AG09319 (cell line): ENCODE results near the gene KCNK17.

Source experiments
- DNase-seq: peaks from one replicate; pipeline ENCODE4 v3.0.0-alpha.2; 2010; ENCODE audit warnings: low read depth; ENCODE audit errors: extremely low read depth
- CTCF ChIP-seq: IDR thresholded peaks from 2 replicates; pipeline ENCODE4 v1.5.1; 2011; ENCODE audit warnings: low read depth, mild to moderate bottlenecking, inconsistent platforms, low read length, moderate library complexity

The KCNK17 gene

GRCh38 chr6:39342692-39343395 is 28.6 kb upstream of the KCNK17 start:
- DNase-seq, result no peak
- TF ChIP-seq CTCF, result no peak

DNA sequence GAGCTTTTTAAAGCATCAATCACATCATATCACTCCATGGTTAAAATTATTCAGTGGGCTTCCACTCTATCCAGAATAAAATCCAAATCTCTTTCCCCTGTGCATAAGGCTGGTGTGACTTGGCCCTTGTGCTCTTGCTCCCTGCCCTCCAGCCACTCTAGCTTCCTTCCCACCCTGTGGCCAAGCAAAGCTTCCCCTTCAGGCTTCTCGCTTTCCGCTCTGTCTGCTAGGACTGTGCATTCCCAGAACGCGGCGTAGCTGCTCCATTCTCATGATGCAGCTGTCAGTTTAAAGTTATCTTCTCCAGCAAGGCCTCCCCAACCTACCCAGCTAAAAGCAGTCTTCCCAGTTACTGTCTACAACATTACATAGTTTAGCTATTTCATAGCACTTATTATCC is 27.7 kb upstream of the KCNK17 start:
- no peak for DNase-seq
- TF ChIP-seq CTCF, result no peak

GRCh38 chr6:39341352-39341751 is 27.1 kb upstream of the KCNK17 start:
- TF ChIP-seq CTCF, result no peak
- DNase-seq, result no peak

GRCh38 chr6:39339868-39340550 is 25.8 kb upstream of the KCNK17 start:
- no peak for TF ChIP-seq CTCF
- DNase-seq, result no peak

GRCh38 chr6:39339096-39339867 is 25.1 kb upstream of the KCNK17 start:
- no peak for TF ChIP-seq CTCF
- DNase-seq, result no peak

- TF ChIP-seq CTCF, result no peak
- DNase-seq, result no peak
Observed at GRCh38 chr6:39338397-39338796, 24.2 kb upstream of the KCNK17 start.
